HK-2 (cell line): ENCODE data around the gene SLC30A1.

Experiments used
- DNase-seq: peaks from one replicate; pipeline ENCODE4 v3.0.0-alpha.2; 2018; ENCODE audit not compliant: unreplicated experiment

SLC30A1 gene

DNA sequence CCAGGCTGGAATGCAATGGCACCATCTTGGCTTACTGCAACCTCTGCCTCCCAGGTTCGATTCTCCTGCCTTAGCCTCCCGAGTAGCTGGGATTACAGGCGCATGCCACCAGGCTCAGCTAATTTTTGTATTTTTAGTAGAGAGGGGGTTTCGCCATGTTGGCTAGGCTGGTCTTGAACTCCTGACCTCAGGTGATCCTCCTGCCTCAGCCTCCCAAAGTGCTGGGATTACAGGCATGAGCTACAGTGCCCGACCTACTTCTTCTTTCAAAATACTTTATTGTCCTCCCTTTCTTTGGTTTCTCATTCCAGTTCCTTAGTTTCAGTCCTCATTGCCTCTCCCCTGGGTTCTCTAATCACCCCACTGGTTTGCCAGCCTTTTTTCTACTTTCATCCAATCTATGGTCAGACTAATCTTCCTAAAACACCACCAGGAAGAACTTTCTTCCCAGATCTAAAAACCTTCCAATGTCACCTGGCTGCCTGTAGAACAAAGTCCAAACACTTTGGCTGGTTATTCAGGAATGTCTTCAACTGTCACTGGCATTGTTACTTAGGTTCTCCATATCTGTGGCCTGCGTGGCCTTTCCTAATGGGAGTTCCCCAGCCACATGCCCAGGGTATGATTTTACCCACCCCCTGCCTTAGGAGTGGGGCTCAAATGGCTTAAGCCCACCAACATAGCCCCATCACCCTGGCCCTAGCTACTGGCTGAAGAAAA is 29.0 kb upstream of the SLC30A1 start:
- no peak for DNase-seq

- no peak for DNase-seq
These were observed 28.2 kb upstream of the SLC30A1 start for GRCh38 chr1:211606914-211607753.

DNA sequence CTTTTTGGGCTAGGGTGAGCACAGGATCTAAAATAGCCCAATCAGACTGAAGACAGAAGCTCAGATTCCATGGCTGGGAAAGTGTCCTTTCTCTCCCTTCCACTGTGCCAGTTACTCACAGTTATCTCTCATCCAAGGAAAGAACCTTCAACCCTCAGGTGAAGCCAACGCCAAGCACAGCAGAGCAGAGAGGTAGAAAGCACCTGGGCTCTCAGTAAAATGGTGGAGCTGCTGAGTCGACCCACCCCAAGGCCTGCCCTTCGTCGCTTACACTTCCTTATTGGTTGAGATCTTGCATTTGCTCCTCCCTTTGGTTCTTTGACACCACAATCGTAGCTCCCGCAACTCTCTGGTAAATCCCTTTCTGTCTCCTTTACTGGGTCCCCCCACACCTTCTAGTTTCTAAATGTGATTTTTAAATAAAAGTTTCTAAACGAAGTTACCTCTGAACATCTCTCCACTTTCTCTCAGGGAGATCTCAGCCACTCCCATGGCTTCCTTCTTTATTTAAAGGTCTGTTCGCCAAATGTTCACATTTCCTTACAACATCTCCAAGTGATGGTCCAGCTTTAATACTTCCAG is 27.5 kb upstream of the SLC30A1 start:
- DNase-seq = no peak

DNA sequence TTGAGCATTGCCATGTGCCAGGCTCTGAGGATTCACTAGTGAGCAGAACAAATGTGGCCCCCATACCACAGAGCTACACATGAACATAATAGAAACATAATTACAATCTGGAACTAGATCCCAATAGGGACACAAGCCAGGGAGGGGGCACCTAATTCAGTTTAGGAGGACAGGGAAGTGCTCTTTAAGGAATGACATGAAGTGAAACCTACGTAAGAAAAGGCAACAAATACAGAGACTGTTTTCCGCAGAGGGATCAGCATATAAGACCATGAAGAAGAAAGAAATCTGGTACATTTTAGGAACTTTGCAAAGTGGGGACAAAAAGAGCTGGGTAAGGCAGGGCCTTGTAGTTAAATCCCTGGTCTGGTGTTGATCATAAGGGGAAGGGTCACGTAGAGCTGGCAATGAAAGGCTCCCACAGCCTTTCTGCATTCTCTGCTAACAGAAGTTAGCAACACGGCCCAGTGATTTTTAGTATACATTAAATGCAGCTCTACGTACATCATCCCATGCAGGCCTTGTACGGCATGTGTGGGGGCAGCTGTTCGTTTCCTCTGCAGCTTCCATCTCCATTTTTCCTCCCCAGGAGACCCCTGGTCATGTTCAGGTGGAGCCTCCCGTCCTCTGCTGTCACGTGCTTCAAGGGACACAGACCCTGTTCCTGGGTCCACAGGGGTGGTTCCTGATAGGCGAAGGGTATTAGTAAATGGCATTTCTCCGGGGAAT is 26.8 kb upstream of the SLC30A1 start:
- no peak for DNase-seq

- no peak for DNase-seq
These were observed 26.1 kb upstream of the SLC30A1 start for GRCh38 chr1:211605034-211605433.

- DNase-seq = no peak
These were observed 25.6 kb upstream of the SLC30A1 start for GRCh38 chr1:211604548-211604947.

GRCh38 chr1:211603713-211604112 is 24.8 kb upstream of the SLC30A1 start:
- no peak for DNase-seq

GRCh38 chr1:211603191-211603701 is 24.3 kb upstream of the SLC30A1 start:
- DNase-seq = no peak

DNA sequence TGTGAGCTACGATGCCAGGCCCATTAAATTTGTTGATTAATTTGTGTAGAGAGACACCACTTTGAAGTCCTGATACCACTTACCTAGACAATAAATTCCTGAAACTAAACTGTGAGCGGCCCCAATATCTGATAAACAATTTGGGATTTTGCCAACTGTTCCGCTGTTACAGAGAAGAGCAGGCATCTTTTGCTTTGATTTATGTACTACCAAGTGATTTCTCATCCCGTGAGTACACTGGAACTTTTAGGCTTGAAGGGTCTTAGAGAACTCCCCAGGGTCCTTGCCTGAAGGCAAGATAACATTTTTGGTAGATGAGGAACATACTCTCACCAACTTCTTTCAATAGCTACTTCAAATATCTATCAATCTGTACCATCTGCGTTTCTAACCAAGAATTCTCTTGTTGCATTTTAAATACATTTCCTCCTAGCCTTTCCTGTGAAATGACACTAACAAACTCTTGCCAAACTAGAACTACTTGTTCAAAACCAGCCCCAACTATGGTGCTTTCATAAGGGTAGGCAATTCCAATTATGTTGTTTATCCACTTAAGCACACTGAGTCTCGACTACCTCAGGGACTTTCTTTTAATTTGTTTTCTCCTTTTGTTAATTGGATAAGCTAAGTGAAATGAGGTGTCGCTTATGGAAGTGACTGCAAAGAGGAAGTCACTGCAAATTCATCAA is 23.2 kb upstream of the SLC30A1 start:
- DNase-seq = no peak

DNA sequence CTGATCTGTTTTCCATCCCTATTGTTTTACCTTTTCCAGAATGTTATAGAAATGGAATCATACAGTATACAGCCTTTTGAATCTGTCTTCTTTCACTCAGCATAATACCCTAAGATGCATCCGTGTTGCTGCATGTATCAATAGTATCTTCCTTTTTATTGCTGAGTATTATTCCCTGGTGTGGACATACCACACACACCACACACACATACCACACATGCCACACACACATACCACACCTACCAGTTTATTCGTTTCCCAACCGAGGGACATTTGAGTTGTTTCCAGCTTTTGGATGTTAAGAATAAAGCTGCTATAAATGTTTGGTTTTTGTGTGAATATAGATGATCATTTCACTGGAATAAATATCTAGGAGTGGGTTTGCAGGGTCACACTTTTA is 22.2 kb upstream of the SLC30A1 start:
- no peak for DNase-seq

DNA sequence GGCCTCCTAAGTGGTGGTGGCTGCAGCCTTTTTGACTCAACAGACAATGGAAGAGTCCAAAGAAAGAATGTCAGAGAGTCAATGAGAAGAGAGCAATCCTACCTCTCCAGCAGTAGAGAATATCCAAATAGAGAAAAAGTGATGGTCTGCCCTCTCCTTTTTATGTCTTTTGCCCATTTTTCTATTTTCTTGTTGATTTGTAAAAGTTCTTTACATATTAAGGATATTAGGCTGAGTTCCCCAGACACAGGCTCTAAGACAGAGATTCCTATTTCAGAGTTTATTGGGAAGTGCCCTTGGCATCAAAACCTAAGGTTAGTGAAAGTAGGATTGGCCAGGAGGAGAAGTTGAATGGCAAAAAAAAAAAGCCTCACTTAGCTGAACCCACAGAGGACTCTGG is 20.3 kb upstream of the SLC30A1 start:
- no peak for DNase-seq

DNA sequence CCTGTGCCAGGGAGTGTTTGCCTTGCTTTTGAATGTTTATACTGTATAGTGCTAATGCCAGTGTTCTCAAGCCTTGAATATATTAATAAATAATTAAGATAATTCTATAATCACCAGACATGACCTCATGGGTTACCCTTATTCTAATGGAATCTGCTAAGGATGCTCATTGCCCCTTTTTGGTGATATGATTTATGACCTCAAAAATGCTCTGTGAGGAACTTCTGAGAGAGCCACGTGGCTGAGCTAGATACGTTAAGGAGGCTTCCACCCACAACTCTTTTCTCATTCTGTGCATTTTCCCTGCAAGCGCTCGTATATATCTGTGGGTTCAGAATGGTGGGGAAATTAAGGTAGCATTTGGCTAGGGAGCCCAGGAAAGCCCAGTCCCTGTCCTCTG is 19.6 kb upstream of the SLC30A1 start:
- DNase-seq = no peak

DNA sequence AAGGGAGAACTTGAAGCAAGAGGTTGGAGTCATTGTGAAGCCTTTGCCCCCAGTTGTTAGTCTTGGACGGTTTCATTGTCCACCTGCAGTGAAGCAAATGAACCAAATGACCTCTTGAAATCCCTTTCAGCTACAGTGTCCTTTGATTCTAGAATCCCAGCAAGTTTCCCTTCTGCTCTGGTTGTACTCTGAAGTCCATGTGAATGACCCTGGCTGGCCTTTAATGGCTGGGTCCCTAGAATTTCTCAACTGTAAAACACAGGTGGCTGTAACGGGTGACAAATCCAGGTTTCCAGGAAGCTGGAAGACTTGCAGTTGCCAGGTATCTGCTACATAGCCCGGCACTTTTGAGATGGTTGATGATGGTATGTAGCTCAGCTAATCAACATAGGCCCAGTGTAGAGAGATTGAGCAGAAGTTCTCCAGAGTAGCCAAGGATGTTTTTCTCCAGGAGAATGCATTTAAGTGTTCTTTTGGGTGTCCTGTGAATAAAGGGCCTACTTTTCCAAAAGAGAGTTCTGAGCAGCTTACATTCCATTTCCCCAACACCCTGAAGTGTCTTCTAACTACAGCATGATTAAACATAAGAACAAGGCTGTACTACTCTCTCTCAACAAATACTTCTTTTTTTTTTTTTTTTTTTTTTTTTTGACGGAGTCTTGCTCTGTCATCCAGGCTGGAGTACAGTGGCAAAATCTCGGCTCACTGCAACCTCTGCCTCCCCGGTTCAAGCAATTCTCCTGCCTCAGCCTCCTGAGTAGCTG is 17.6 kb upstream of the SLC30A1 start:
- DNase-seq = no peak

GRCh38 chr1:211595419-211595818 is 16.5 kb upstream of the SLC30A1 start:
- no peak for DNase-seq

DNA sequence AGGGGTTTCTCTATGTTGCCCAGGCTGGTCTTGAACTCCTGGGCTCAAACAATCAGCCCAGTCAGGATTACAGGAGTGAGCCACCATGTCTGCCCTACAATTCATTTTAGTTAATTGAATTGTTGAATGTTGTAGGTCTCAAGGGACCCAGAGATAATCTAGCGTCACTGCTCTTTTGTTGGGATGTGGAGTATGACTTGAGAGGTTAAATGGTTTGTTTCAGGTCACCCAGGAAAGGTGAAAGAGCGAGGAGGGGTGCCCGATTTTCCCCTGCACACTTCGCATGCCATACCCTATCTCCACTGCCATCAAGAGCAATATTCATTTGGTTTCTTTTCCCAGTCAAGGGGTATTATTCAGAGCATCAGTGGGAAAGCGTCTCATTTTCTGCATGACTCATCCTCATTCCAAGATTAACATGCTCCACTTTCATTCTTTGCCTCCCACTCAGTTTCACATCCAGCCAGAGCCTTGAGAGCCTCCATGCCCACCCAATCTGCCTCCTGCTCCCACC is 13.1 kb upstream of the SLC30A1 start:
- DNase-seq = no peak

GRCh38 chr1:211589782-211590721 is 11.1 kb upstream of the SLC30A1 start:
- peak; percentile 73 for DNase-seq

DNA sequence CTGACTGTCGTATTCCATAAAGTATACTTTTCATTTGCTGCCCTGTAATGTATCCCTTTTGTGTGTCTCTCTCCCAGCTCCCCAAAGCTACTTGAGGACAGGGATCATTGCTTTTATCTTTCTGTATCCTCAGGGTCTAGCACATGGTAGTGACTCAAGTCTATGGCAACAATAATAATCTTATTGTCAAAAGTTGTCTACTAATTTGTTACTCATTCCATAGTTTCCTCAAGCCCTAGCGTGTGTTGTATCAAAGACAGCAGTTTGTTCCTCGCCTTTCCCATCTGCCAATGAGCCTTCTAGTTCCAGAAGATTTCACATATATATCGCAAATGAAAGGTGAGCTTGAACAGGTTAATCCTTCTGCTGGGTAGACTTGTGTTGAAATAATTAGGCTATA is 9.8 kb upstream of the SLC30A1 start:
- DNase-seq = no peak

DNA sequence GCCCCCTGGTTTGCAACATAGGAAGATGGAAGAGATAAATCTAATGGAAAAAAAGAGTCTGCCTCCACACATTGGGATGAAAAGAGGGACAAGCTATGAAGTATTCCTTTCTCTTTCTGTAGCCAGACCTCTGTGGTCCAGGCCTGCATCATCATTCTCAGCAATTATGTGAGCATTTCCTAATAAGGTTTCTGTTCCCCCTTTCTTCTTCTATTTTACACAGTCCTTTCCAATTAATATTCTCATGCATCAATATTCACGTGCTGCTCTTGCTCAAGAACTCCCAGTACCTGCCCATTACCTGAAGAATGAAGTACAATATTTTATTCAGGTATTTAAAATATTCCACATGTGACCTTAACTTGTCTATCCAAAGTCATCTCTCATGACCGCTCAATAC is 8.2 kb upstream of the SLC30A1 start:
- no peak for DNase-seq

- no peak for DNase-seq
These were observed 7.6 kb upstream of the SLC30A1 start for GRCh38 chr1:211586538-211586937.
